ENCODE results near the gene QPCTL.

The QPCTL gene

GRCh38 chr19:45659096-45659729 is 33.3 kb upstream of the QPCTL start:
- Histone ChIP-seq H3K4me1 (ENCODE audit: control insufficient read depth, insufficient read depth, low read length) (no peaks in the 10 kb centered on the region), H3K27me3 (ENCODE audit: control insufficient read depth, insufficient read depth, low read length) (no peaks in the 10 kb centered on the region), H3K27ac (ENCODE audit: low read depth, low read length) (no peak overlapping the region), H3K36me3 (ENCODE audit: control insufficient read depth, insufficient read depth, low read length) (no peaks in the 10 kb centered on the region), H3K9ac (ENCODE audit: low read length) (no peak overlapping the region), H3K4me3 (ENCODE audit: low read length) (no peak overlapping the region)

- Histone ChIP-seq H3K27me3 (ENCODE audit: control insufficient read depth, insufficient read depth, low read length) (no peaks in the 10 kb centered on the region), H3K36me3 (ENCODE audit: control insufficient read depth, insufficient read depth, low read length) (no peaks in the 10 kb centered on the region), H3K9ac (ENCODE audit: low read length) (no peak overlapping the region), H3K4me1 (ENCODE audit: control insufficient read depth, insufficient read depth, low read length) (no peaks in the 10 kb centered on the region), H3K27ac (ENCODE audit: low read depth, low read length) (no peak overlapping the region), H3K4me3 (ENCODE audit: low read length) (no peak overlapping the region)
Measured at GRCh38 chr19:45660636-45661035, 31.8 kb upstream of the QPCTL start.

- H3K27me3 ChIP-seq (ENCODE audit: control insufficient read depth, insufficient read depth, low read length): peaks cover 8% of the 10 kb centered on the region
- no peaks in the 10 kb centered on the region for H3K36me3 ChIP-seq (ENCODE audit: control insufficient read depth, insufficient read depth, low read length)
- H3K9ac ChIP-seq (ENCODE audit: low read length): no peak overlapping the region
- H3K4me3 ChIP-seq (ENCODE audit: low read length): no peak overlapping the region
- H3K4me1 ChIP-seq (ENCODE audit: control insufficient read depth, insufficient read depth, low read length): no peaks in the 10 kb centered on the region
- no peak overlapping the region for H3K27ac ChIP-seq (ENCODE audit: low read depth, low read length)
Measured at GRCh38 chr19:45663800-45664199, 28.7 kb upstream of the QPCTL start.

GRCh38 chr19:45664575-45664974 is 27.9 kb upstream of the QPCTL start:
- Histone ChIP-seq H3K4me1 (ENCODE audit: control insufficient read depth, insufficient read depth, low read length) (no peaks in the 10 kb centered on the region), H3K9ac (ENCODE audit: low read length) (no peak overlapping the region), H3K27me3 (ENCODE audit: control insufficient read depth, insufficient read depth, low read length) (peaks cover 14% of the 10 kb centered on the region), H3K4me3 (ENCODE audit: low read length) (no peak overlapping the region), H3K36me3 (ENCODE audit: control insufficient read depth, insufficient read depth, low read length) (no peaks in the 10 kb centered on the region), H3K27ac (ENCODE audit: low read depth, low read length) (no peak overlapping the region)

GRCh38 chr19:45667620-45668341 is 24.7 kb upstream of the QPCTL start, which contains the start of gene GIPR:
TSS of gene GIPR (plus strand) at chr19:45668221. CDS start at chr19:45669521, 1,300 bp downstream.
- peaks cover 30% of the 10 kb centered on the region for H3K27me3 ChIP-seq (ENCODE audit: control insufficient read depth, insufficient read depth, low read length)
- no peak within 1 kb of the TSS for H3K27ac ChIP-seq (ENCODE audit: low read depth, low read length)
- H3K36me3 ChIP-seq (ENCODE audit: control insufficient read depth, insufficient read depth, low read length): no peaks in the 10 kb centered on the region
- no peaks in the 10 kb centered on the region for H3K4me1 ChIP-seq (ENCODE audit: control insufficient read depth, insufficient read depth, low read length)
- H3K9ac ChIP-seq (ENCODE audit: low read length): no peak within 1 kb of the TSS
- peak within 1 kb of the TSS; percentile 43 for H3K4me3 ChIP-seq (ENCODE audit: low read length)

GRCh38 chr19:45668342-45668871 is 24.1 kb upstream of the QPCTL start:
- peak overlapping the region; percentile 43 for H3K4me3 ChIP-seq (ENCODE audit: low read length)
- H3K4me1 ChIP-seq (ENCODE audit: control insufficient read depth, insufficient read depth, low read length): no peaks in the 10 kb centered on the region
- H3K27ac ChIP-seq (ENCODE audit: low read depth, low read length): no peak overlapping the region
- no peaks in the 10 kb centered on the region for H3K36me3 ChIP-seq (ENCODE audit: control insufficient read depth, insufficient read depth, low read length)
- peaks cover 31% of the 10 kb centered on the region for H3K27me3 ChIP-seq (ENCODE audit: control insufficient read depth, insufficient read depth, low read length)
- H3K9ac ChIP-seq (ENCODE audit: low read length): no peak overlapping the region

GRCh38 chr19:45670670-45671453 is 21.6 kb upstream of the QPCTL start:
- no peak overlapping the region for H3K9ac ChIP-seq (ENCODE audit: low read length)
- H3K4me1 ChIP-seq (ENCODE audit: control insufficient read depth, insufficient read depth, low read length): no peaks in the 10 kb centered on the region
- no peak overlapping the region for H3K27ac ChIP-seq (ENCODE audit: low read depth, low read length)
- no peaks in the 10 kb centered on the region for H3K36me3 ChIP-seq (ENCODE audit: control insufficient read depth, insufficient read depth, low read length)
- H3K4me3 ChIP-seq (ENCODE audit: low read length): peak overlapping the region; percentile 21
- peaks cover 31% of the 10 kb centered on the region for H3K27me3 ChIP-seq (ENCODE audit: control insufficient read depth, insufficient read depth, low read length)

- Histone ChIP-seq H3K36me3 (ENCODE audit: control insufficient read depth, insufficient read depth, low read length) (no peaks in the 10 kb centered on the region), H3K27ac (ENCODE audit: low read depth, low read length) (no peak overlapping the region), H3K4me3 (ENCODE audit: low read length) (no peak overlapping the region), H3K4me1 (ENCODE audit: control insufficient read depth, insufficient read depth, low read length) (no peaks in the 10 kb centered on the region), H3K9ac (ENCODE audit: low read length) (no peak overlapping the region), H3K27me3 (ENCODE audit: control insufficient read depth, insufficient read depth, low read length) (peaks cover 27% of the 10 kb centered on the region)
Measured at GRCh38 chr19:45674946-45675345, 17.5 kb upstream of the QPCTL start.

GRCh38 chr19:45676851-45677263 is 15.6 kb upstream of the QPCTL start:
- Histone ChIP-seq H3K4me3 (ENCODE audit: low read length) (peak overlapping the region; percentile 1), H3K27ac (ENCODE audit: low read depth, low read length) (no peak overlapping the region), H3K36me3 (ENCODE audit: control insufficient read depth, insufficient read depth, low read length) (no peaks in the 10 kb centered on the region), H3K9ac (ENCODE audit: low read length) (no peak overlapping the region), H3K27me3 (ENCODE audit: control insufficient read depth, insufficient read depth, low read length) (peaks cover 15% of the 10 kb centered on the region), H3K4me1 (ENCODE audit: control insufficient read depth, insufficient read depth, low read length) (no peaks in the 10 kb centered on the region)

GRCh38 chr19:45677351-45678230 is 14.9 kb upstream of the QPCTL start:
- H3K4me3 ChIP-seq (ENCODE audit: low read length): peak overlapping the region; percentile 33
- H3K36me3 ChIP-seq (ENCODE audit: control insufficient read depth, insufficient read depth, low read length): no peaks in the 10 kb centered on the region
- peaks cover 15% of the 10 kb centered on the region for H3K27me3 ChIP-seq (ENCODE audit: control insufficient read depth, insufficient read depth, low read length)
- no peak overlapping the region for H3K27ac ChIP-seq (ENCODE audit: low read depth, low read length)
- H3K4me1 ChIP-seq (ENCODE audit: control insufficient read depth, insufficient read depth, low read length): no peaks in the 10 kb centered on the region
- no peak overlapping the region for H3K9ac ChIP-seq (ENCODE audit: low read length)

- Histone ChIP-seq H3K27me3 (ENCODE audit: control insufficient read depth, insufficient read depth, low read length) (peaks cover 12% of the 10 kb centered on the region), H3K27ac (ENCODE audit: low read depth, low read length) (no peak overlapping the region), H3K4me1 (ENCODE audit: control insufficient read depth, insufficient read depth, low read length) (no peaks in the 10 kb centered on the region), H3K9ac (ENCODE audit: low read length) (peak overlapping the region; percentile 49), H3K36me3 (ENCODE audit: control insufficient read depth, insufficient read depth, low read length) (peaks cover 3% of the 10 kb centered on the region), H3K4me3 (ENCODE audit: low read length) (peak overlapping the region; percentile 64)
Measured at GRCh38 chr19:45681391-45682015, 11.0 kb upstream of the QPCTL start.
